Dermis blood vessel endothelial cell (primary cell): ENCODE data around the gene VEZT. TPM values are rescaled to one million over a fixed set of nuclear protein-coding genes. Genes with fewer than 3 reads are reported as not detected.
A peak's percentile ranks its signal among the peaks of the same experiment; 100 is the strongest.
"Not testable (repeated sequence)": the region's sequence is repeated elsewhere in the genome, so short reads cannot be mapped to it uniquely, and the experiment has no call there.

Experiments
- DNase-seq: peaks from one replicate; pipeline ENCODE4 v3.0.0; 2010
- total RNA-seq: library from RNA; depleted of rRNA; stranded (reverse); fragments of >200 nt; gene quantifications from 2 replicates; pipeline ENCODE4 v1.2.3, GENCODE V29; 2014

VEZT gene
- total RNA-seq, 1 donor from 2014 or later = 96.7 TPM

DNA sequence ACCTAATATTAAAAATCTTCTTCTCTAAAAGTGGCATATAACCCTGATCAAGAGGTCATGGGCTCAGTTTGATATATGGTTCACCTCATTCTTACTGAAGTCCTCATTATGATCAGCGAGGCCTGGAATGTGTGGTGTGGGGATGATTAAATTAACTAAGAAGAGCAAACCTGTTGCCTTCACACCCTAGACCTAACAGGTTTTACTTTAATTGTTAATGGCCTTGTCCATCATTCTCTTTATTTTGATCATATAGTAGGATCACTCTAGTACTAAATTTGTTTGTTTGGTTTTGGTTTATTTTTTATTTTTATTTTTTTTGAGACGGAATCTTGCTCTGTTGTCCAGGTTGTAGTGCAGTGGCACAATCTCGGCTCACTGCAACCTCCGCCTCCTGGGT is 43.5 kb downstream of the VEZT start:
- DNase-seq = no peak

DNA sequence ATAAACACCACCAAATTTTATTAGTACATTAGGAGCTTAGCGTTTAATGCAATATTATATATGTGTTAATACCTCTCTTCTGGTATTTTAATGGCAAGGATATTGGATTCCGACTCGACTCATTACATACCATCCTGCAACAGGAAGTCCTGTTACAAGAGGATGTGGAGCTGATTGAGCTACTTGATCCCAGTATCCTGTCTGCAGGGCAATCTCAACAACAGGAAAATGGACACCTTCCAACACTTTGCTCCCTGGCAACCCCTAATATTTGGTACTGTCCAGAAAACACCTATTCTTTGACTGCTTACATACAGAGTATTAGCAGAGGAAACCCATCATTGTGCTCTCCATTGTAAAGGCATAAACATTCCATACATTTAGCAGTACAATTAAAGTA is 45.2 kb downstream of the VEZT start:
- DNase-seq = peak; percentile 99

DNA sequence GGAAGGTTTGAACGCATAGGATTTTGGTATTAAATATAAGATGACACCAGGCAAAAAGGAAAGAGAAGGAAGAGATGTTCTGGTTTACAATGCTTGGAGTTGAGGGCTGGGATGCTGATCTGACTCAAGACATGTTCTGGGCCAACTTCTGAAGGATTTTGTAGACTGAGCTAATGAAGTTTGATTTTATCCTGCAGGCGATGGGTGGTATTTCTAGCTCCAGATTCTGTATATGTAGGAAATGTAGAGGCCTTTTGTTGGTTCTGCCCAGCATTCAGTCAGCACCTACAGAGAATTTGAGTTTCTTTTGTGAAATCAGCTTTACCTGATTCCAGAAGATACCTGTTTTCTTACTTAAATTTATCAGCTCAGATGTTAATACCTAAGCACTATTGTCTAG is 48.2 kb downstream of the VEZT start:
- DNase-seq = no peak

GRCh38 chr12:95266254-95266653 is 48.6 kb downstream of the VEZT start:
- DNase-seq = no peak

- peak; percentile 31 for DNase-seq
These were observed 52.3 kb downstream of the VEZT start for GRCh38 chr12:95269892-95270291.

- DNase-seq = no peak
These were observed 53.9 kb downstream of the VEZT start for GRCh38 chr12:95271465-95271864.

- DNase-seq = peak; percentile 94
These were observed 59.5 kb downstream of the VEZT start for GRCh38 chr12:95277139-95277538.

DNA sequence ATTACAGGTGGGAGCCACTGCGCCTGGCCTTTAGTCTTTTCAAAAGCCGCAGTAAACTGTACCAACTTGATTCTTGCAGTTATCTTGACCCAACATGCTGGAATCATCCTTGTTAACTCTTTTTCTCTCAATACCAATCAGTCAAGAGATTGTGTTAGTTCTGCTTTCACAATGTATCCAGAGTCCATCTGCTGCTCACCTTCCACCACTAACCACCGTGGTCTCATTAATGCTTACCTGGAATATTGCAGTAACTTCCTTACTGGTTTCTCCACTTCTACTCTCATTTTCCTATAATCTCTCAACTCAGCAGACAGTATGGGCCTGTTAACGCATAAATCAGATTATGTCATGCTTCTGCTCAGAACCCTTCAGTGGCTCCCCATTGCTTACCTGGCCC is 62.2 kb downstream of the VEZT start:
- no peak for DNase-seq

- no peak for DNase-seq
These were observed 64.7 kb downstream of the VEZT start for GRCh38 chr12:95282266-95282665.

GRCh38 chr12:95283371-95283770 is 65.8 kb downstream of the VEZT start:
- DNase-seq = no peak

DNA sequence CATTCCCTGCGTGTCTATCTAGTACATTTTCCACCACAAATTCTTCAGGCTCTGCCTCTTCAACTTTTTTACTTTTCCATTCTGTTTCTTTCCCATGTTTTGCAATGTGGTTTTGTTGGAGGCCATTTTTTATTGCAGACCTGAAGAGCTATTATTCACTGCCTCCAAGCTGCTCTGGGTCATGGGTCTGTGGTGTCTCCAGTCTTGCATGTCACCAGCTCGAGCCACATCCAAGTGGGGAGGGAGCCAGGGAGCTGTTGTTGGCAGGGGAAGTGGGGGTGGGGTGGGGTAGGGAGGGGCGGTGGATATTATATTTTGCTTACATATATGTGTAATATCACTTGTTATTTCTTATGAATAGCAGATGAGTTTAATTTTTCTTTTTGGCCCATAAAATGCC is 69.1 kb downstream of the VEZT start:
- no peak for DNase-seq

DNA sequence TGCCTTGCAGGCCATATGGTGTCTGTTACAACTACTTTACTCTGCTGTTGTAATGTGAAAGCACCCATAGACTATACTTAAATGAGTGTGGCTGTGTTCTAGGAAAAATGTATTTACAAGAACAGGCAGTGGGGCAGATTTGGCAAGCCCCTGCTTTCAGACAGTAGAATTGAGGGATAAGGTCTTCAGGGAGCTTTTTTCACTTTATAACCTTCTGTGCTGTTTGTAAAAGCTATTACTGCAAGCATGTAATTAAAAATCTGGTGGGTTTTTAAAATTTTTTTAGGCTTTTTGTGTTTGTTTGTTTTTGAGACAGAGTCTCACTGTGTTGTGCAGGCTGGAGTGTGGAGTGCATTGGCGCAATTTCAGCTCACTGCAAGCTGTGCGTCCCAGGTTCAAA is 73.9 kb downstream of the VEZT start:
- DNase-seq = no peak

- DNase-seq = no peak
These were observed 81.3 kb downstream of the VEZT start for GRCh38 chr12:95298916-95299315.

DNA sequence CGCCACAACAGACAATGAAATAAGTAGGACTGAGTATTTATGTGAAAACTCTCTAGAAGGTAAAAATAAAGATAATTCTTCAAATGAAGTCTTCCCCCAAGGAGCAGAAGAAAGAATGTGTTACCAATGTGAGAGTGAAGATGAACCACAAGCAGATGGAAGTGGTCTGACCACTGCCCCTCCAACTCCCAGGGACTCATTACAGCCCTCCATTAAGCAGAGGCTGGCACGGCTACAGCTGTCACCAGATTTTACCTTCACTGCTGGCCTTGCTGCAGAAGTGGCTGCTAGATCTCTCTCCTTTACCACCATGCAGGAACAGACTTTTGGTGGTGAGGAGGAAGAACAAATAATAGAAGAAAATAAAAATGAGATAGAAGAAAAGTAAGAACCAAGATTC is 82.7 kb downstream of the VEZT start:
- no peak for DNase-seq

- DNase-seq = peak; percentile 51
These were observed 85.9 kb downstream of the VEZT start for GRCh38 chr12:95303476-95303875.

DNA sequence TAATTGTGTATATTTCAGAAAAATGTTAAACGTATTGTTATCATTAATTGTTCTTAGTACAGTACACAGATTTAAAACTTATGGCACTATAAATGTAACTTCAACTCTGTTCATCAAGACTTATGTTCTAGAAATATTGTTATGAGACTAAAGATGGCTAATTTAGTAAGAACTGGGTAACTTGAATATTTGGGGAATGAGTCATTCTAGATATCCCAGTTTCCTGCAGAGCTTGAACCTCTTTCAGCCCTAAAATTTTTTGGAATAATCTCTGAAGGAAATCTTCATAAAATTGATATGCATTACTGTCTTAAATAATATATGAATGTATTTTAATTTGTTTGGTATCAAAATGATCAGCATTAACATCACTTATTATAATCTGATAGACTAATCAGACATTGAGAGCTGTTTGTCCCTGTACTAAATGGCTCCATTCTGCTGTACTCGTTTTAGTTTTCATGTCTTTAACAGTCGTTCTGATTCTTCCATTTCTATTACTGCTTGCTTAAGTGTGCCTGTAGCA is 87.1 kb downstream of the VEZT start:
- DNase-seq = no peak

GRCh38 chr12:95312656-95313055 is 95.0 kb downstream of the VEZT start:
- DNase-seq = no peak

- not testable (repeated sequence) for DNase-seq
These were observed 97.1 kb downstream of the VEZT start for GRCh38 chr12:95314756-95315155.

DNA sequence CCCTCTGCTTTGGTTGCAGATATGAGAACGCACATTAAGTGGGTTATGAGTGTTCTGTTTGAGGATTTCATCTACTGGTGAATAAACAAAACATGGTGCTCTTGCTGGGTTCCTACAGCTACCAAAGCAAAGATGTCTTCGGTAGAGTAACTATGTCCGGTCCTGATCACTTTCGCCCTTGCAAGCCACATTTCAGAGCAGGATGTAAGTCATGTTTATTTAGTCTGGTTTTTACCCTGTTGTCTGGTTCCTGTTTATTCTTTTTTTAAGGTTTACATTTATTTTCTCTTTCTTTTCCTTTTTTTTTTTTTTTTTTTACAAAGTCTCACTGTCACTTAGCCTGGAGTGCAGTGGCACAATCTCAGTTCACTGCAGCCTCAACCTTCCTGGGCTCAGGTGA is 99.2 kb downstream of the VEZT start:
- DNase-seq = no peak

DNA sequence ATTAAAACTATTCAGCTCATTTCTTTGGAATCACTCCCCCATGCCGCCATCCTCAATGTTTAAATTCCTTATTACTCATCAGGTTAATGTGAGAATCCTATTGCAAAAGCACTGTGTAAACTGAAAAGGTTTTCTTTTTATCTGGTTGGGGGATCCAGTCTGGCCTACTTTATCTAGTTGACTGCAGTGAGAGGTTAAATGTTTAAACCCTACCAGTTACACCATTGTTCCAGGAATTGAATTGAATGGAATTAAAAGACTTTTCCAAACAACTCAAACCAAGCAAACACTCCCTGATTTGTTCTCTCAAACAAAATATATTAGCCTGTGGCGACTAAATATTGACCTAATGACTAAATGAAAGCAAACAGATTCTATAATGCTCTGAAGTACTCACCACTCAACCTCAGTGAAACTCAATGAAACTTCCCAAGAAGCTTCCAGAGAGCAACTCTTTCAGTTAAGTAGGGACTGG is 100.5 kb downstream of the VEZT start:
- no peak for DNase-seq

GRCh38 chr12:95319694-95320331 is 102.2 kb downstream of the VEZT start:
- no peak for DNase-seq

- DNase-seq = no peak
These were observed 104.1 kb downstream of the VEZT start for GRCh38 chr12:95321516-95322246.

DNA sequence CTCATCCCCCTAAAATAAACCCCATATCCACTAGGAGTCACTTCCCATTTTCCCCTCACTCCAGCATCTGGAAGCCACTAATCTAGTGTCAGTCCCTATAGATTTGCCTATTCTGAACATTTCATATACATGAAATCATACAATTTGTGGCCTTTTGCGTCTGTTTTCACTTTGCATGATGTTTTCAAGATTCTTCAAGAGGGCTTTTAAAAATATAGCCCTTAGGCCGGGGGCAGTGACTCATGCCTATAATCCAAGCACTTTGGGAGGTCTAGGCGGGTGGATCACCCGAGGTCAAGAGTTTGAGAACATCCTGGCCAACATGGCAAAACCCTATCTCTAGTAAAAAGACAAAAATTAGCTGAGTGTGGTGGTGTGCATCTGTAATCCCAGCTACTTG is 104.7 kb downstream of the VEZT start:
- DNase-seq = no peak

DNA sequence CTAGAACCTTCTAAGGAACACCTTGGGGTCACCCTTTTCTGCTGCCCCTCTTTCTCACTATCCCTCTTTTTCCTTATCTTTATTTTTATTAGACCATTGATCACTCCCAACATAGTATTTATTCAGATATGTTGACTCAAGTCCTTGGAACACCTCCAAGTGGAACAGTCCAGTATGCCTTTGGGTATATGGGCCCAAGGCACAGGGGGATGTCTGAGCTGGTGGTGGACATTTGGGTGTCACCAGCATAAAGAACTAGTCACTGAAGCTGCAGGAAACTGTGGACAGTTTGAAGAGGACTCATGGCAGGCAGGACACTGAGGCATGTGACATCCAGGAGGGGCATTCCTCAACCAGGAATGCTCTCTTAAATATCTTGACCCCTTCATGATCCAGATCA is 105.6 kb downstream of the VEZT start:
- DNase-seq = no peak
